GM12892 (cell line): ENCODE data around the gene PALB2. TPM values are rescaled to one million over a fixed set of nuclear protein-coding genes. Genes with fewer than 3 reads are reported as not detected.

ENCODE experiments used
- DNase-seq: peaks from one replicate; pipeline ENCODE4 v3.0.0; 2011; ENCODE audit not compliant: insufficient read length
- FAIRE-seq: peaks from 2 replicates; lab custom pipeline; 2011; peaks lifted over from hg19 to GRCh38; lab: Jason Lieb, UNC
- POLR2A ChIP-seq: IDR thresholded peaks from 2 replicates; pipeline ENCODE4 v1.6.1; 2011; ENCODE audit warnings: low read depth, low read length, control low read depth
- POLR2AphosphoS5 ChIP-seq: IDR thresholded peaks from 2 replicates; pipeline ENCODE4 v1.6.1; 2011; ENCODE audit warnings: low read depth, low read length, control low read depth
- TAF1 ChIP-seq: IDR thresholded peaks from 2 replicates; pipeline ENCODE4 v1.6.1; 2011; ENCODE audit warnings: low read depth, mild to moderate bottlenecking, control low read depth, low read length, borderline replicate concordance
- polyA plus RNA-seq: library from polyadenylated mRNA; unstranded; fragments of >200 nt; gene quantifications from one replicate; pipeline ENCODE4 v1.2.1, GENCODE V29; 2012; ENCODE audit warnings: missing spikeins, inconsistent platforms; ENCODE audit not compliant: missing spikeins

The PALB2 gene
- polyA plus RNA-seq = 15.4 TPM

GRCh38 chr16:23640931-23641765 is at the start of gene PALB2, which contains the start of gene DCTN5:
Gene PALB2 (minus strand): TSS chr16:23641310. CDS start chr16:23641157, 153 bp downstream.
Gene DCTN5 (plus strand): TSS chr16:23641466. CDS start chr16:23641543, 77 bp downstream.
- peak; percentile 92 for DNase-seq
- TF ChIP-seq POLR2AphosphoS5 (peak; percentile 75), TAF1 (peak; percentile 67), POLR2A (peak; percentile 89)
- peak; percentile 95 for FAIRE-seq

DNA sequence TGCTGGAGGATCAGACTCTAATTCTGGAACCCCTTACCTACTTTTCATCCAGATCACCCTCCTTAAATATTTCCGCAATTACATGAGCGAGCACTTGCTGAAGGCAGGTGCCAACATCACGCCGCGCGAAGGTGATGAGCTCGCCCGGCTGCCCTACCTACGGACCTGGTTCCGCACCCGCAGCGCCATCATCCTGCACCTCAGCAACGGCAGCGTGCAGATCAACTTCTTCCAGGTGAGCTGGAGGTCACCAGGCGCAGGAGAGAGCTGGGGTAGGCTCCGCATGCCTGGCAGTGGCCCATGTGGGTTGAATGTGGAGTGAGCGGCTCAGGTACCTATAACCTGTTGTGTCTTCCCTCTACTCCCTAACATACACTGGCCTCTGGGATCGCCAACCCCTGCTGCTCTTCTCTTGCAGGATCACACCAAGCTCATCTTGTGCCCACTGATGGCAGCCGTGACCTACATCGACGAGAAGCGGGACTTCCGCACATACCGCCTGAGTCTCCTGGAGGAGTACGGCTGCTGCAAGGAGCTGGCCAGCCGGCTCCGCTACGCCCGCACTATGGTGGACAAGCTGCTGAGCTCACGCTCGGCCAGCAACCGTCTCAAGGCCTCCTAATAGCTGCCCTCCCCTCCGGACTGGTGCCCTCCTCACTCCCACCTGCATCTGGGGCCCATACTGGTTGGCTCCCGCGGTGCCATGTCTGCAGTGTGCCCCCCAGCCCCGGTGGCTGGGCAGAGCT is 48.5 kb upstream of the PALB2 start:
- DNase-seq (no peak), FAIRE-seq (no peak)
- TF ChIP-seq POLR2A = no peak
- TF ChIP-seq POLR2AphosphoS5 = no peak
- no peak for TF ChIP-seq TAF1

DNA sequence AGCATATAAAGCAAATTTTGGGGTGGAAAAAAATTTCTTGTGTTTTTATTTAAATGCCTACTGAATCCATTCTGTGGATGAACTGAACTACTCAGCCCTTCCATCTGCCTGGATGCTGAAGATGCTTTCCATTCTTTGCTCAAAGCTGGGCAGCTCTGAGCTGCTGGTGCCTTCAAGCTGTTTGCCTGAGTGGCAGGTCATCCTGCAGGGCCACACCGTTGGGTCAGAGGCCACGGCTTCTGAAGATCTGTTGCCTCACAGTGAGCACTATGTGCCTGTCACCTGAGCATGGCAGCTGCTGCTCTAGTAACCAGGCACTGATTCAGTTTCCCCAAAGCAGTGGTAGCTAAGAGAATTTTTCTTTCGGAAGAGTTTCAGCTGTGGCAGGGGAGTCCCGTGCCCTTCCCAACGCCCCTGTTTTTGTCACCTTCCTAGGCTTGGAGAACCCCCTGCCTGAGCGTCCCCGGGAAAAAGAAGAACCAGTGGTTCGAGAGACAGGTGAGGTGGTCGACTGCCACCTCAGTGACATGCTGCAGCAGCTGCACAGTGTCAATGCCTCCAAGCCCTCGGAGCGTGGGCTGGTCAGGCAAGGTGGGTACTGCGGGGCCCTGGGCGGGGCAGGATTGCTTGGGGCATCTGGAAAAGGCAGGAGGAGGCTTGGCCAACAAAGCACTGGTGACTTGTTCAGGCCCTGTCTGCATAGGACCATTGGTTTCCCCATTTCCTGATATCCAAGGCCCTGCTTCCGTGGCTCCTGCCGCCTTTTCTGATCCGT is 46.1 kb upstream of the PALB2 start:
- FAIRE-seq = no peak
- no peak for TF ChIP-seq POLR2A
- TF ChIP-seq POLR2AphosphoS5 = no peak
- TF ChIP-seq TAF1 = no peak

DNA sequence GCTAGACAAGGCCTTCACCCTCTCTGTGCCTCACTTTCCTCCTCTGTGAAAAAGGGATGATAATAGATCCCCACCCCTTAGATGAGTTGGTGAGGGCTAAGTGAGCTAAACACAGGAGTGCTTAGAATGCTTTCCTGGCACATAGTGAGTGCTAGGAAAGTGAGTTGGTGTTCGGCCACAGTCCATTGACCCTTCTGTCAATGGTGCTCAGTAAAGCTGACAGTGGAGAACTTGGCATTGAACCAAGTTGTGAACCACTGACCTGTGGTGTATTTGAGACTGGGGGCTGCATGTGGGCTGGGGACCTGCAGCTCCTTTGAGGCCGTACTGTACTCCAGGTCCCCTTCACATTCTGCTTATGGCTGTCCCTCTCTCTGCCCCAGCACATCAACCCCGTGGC is 42.4 kb upstream of the PALB2 start:
- FAIRE-seq (no peak), DNase-seq (no peak)
- no peak for TF ChIP-seq TAF1
- no peak for TF ChIP-seq POLR2AphosphoS5
- no peak for TF ChIP-seq POLR2A

More for the DNA sequence above, 46.1 kb upstream of the PALB2 start:
- no peak for DNase-seq

DNA sequence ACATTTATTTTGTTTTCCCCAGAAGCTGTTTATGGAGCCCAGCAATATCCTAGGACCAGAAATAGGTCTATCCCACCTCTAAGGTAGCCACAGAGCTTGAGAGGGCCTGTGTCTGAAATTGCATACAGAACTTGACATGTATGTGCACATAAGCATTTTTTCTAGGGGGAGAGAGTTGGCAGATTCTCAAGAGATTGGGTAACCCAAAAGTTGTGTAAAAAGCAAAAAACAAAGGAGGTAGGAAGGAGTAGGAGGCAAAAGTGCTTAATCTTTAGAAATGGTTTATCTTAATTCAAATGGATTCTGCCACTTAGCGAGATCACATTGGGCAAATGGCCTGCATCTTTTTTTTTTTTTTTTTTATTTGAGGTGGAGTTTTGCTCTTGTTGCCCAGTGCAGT is 41.1 kb upstream of the PALB2 start:
- no peak for DNase-seq
- TF ChIP-seq TAF1 = no peak
- TF ChIP-seq POLR2AphosphoS5 = no peak
- no peak for TF ChIP-seq POLR2A

DNA sequence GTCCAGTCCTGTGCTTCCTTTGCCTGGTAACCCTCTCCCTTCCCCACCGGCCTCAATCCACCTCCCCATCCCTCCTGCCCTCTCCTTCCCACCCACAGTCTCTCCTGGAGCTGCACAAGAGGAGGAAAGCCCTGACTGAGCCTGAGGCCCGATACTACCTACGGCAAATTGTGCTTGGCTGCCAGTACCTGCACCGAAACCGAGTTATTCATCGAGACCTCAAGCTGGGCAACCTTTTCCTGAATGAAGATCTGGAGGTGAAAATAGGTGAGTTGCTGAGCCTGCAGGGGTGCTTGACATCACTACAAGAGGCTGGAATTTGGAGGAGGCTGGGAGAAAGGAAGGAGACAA is 38.9 kb upstream of the PALB2 start:
- DNase-seq (no peak), FAIRE-seq (no peak)
- TF ChIP-seq TAF1 (no peak), POLR2AphosphoS5 (no peak), POLR2A (no peak)

More for the DNA sequence above, 41.1 kb upstream of the PALB2 start:
- FAIRE-seq = no peak

GRCh38 chr16:23679274-23679985 is 38.3 kb upstream of the PALB2 start:
- TF ChIP-seq TAF1 (no peak), POLR2A (no peak), POLR2AphosphoS5 (no peak)
- DNase-seq = peak; percentile 58
- FAIRE-seq = no peak

- no peak for TF ChIP-seq TAF1
- 0 out of 2 replicates have a peak, but pooled peaks have one; percentile 35 for TF ChIP-seq POLR2A
Measured at GRCh38 chr16:23678430-23679273, 37.5 kb upstream of the PALB2 start, which contains the start of gene PLK1. Gene PLK1 (plus strand): TSS chr16:23678889. CDS start chr16:23678933, 44 bp downstream.

GRCh38 chr16:23676924-23677480 is 35.9 kb upstream of the PALB2 start:
- DNase-seq (no peak), FAIRE-seq (no peak)
- TF ChIP-seq POLR2A (no peak), POLR2AphosphoS5 (no peak), TAF1 (no peak)

More at GRCh38 chr16:23678430-23679273, 37.5 kb upstream of the PALB2 start, which contains the start of gene PLK1:
- FAIRE-seq (peak; percentile 76), DNase-seq (peak; percentile 93)
